Activated T-helper 2 cell treated with anti-CD3 and anti-CD28 coated beads, Interferon-gamma antibody, Interleukin-2, Interleukin-4, amounts not matched to agents 10 μg/mL and 5 μg/mL and 100 μg/mL, durations not matched to agents 14 hours and 24 hours and 36 hours (primary cell): Measurements from ENCODE around the gene POU3F2. TPM values are rescaled to one million over a fixed set of nuclear protein-coding genes. Genes with fewer than 3 reads are reported as not detected.

Experiments used
- DNase-seq: peaks from one replicate; pipeline ENCODE4 v3.0.0; 2021; ENCODE audit warnings: low spot score
- H3K27ac Mint-ChIP-seq: one replicate; pipeline ENCODE4 v1.8.0; 2021; ENCODE audit warnings: mixed read lengths
- H3K27me3 Mint-ChIP-seq: one replicate; pipeline ENCODE4 v1.8.0; 2021; ENCODE audit warnings: low read depth, mixed read lengths
- H3K36me3 Mint-ChIP-seq: one replicate; pipeline ENCODE4 v1.8.0; 2021; ENCODE audit warnings: low read depth, mixed read lengths
- H3K4me1 Mint-ChIP-seq: one replicate; pipeline ENCODE4 v1.8.0; 2021; ENCODE audit warnings: low read depth, mixed read lengths
- H3K4me3 Mint-ChIP-seq: one replicate; pipeline ENCODE4 v1.8.0; 2021; ENCODE audit warnings: low read depth, mild to moderate bottlenecking, moderate library complexity, mixed read lengths
- H3K9me3 Mint-ChIP-seq: one replicate; pipeline ENCODE4 v1.8.0; 2021; ENCODE audit warnings: mixed read lengths
- intact Hi-C: fragments of 100-400 bp; cut with micrococcal nuclease; formaldehyde crosslinking; loops from one replicate; pipeline ENCODE4 v1.15.1; 2023
- total RNA-seq: library from RNA; stranded (reverse); gene quantifications from 2 replicates; pipeline ENCODE4 v1.2.3, GENCODE V29; 2022

POU3F2 gene
- not detected in 2 replicates for total RNA-seq

DNA sequence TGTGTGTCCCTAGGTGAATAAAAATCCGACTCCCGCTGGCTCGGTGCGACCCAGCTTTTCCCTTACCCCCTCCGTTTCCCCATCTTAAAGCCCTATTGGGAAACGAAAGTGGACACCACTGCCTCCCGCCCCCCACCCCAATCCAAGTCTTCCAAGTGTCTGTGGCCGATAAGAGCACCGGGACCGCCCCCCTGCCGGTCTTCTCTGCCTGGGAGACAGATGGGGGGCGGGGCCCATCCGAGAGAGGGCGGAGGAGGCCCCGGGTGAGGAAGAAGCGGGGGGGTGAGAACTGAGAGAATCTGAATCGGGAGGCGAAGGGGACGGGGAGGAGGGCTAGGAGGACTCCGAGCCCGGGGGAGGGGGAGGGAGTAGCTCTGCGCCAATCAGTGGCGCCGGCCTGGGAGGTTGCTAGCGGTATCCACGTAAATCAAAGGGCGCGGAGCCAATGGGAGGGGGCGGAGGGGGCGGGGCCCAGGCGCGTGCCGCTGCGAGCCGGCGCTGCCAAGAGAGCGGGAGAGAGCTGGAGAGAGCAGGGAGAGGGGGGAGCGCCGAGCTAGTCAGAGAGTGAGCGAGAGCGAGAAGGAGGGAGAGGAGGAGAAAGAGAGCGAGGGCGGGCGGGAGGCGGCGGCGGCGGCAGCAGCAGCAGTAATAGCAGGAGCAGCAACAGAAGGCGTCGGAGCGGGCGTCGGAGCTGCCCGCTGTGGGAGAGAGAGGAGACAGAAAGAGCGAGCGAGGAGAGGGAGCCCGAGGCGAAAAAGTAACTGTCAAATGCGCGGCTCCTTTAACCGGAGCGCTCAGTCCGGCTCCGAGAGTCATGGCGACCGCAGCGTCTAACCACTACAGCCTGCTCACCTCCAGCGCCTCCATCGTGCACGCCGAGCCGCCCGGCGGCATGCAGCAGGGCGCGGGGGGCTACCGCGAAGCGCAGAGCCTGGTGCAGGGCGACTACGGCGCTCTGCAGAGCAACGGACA, at the start of gene POU3F2:
Gene POU3F2 (plus strand): TSS at position 515 of the 972 bp plus-strand sequence. CDS start 300 bp downstream, at position 815.
- intact Hi-C loops, result loop anchor here (1.0 to 5.0 kb wide), 3 partner anchors 11 to 1628 kb away; no protein-coding TSS in a partner anchor
- peak; percentile 38 for DNase-seq
- Mint-ChIP-seq H3K36me3 (no peaks in the 10 kb centered on the region), H3K4me3 (peak within 1 kb of the TSS; percentile 77), H3K4me1 (peaks cover 30% of the 10 kb centered on the region), H3K27ac (no peak within 1 kb of the TSS), H3K27me3 (peaks cover 76% of the 10 kb centered on the region), H3K9me3 (no peaks in the 10 kb centered on the region)

GRCh38 chr6:98787435-98787834, 46.9 kb upstream of the POU3F2 start:
- DNase-seq, result no peak
- no peak overlapping the region for H3K4me3 Mint-ChIP-seq
- H3K4me1 Mint-ChIP-seq, result peaks cover 6% of the 10 kb centered on the region
- H3K36me3 Mint-ChIP-seq, result no peaks in the 10 kb centered on the region
- H3K9me3 Mint-ChIP-seq, result no peaks in the 10 kb centered on the region
- peaks cover 9% of the 10 kb centered on the region for H3K27me3 Mint-ChIP-seq
- intact Hi-C loops, result no loop called here
- H3K27ac Mint-ChIP-seq, result no peak overlapping the region

DNA sequence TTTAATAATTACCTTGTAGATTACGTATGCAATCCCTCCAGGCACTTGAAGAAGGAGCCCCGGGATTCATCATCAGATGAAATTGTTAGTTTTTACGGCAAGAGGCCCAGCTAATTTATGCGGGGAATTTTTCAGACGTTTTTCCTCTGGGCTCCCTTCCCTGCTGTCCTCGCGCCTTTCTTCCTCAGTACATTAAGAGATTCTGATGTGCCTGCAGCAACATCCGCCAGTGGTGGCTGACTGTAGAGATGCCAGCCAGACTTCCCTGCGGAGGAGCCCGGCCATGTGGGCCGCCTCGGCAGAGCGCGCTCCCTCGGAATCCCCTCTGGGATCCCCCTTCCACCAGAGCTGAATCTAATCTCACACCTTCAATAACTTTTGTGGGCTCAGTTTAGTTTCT, 46.4 kb upstream of the POU3F2 start:
- DNase-seq, result no peak
- Mint-ChIP-seq H3K4me3 (no peak overlapping the region), H3K27ac (no peak overlapping the region), H3K4me1 (peaks cover under 1% of the 10 kb centered on the region), H3K27me3 (peaks cover 10% of the 10 kb centered on the region), H3K36me3 (no peaks in the 10 kb centered on the region), H3K9me3 (no peaks in the 10 kb centered on the region)
- intact Hi-C loops, result no loop called here

DNA sequence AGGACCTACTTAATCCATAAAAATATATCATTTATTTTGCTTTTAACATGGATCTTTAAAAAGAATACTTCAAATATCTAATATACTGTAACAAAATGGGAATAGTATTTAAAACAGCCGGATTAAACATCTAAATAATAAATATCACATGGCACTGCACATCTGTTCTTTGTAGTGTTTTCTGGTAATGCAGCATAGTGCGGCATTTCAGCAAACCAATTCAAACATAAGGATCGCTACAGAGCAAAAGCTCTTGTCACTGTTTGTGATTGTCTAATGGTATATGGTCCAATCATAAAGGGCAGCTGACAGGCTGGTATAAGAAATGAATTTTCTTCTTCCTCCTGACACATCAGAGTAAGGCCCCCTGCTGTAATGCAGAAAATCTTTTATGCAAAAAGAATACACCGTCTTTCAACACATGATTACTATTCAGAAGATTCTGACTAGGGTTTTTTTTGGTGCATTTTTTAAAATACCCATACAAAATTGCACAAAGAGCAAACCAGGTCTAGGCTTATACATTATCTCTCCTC, 40.0 kb upstream of the POU3F2 start:
- intact Hi-C loops, result no loop called here
- no peaks in the 10 kb centered on the region for H3K4me1 Mint-ChIP-seq
- DNase-seq, result no peak
- no peaks in the 10 kb centered on the region for H3K36me3 Mint-ChIP-seq
- peaks cover 10% of the 10 kb centered on the region for H3K27me3 Mint-ChIP-seq
- no peak overlapping the region for H3K27ac Mint-ChIP-seq
- H3K4me3 Mint-ChIP-seq, result no peak overlapping the region
- no peaks in the 10 kb centered on the region for H3K9me3 Mint-ChIP-seq

DNA sequence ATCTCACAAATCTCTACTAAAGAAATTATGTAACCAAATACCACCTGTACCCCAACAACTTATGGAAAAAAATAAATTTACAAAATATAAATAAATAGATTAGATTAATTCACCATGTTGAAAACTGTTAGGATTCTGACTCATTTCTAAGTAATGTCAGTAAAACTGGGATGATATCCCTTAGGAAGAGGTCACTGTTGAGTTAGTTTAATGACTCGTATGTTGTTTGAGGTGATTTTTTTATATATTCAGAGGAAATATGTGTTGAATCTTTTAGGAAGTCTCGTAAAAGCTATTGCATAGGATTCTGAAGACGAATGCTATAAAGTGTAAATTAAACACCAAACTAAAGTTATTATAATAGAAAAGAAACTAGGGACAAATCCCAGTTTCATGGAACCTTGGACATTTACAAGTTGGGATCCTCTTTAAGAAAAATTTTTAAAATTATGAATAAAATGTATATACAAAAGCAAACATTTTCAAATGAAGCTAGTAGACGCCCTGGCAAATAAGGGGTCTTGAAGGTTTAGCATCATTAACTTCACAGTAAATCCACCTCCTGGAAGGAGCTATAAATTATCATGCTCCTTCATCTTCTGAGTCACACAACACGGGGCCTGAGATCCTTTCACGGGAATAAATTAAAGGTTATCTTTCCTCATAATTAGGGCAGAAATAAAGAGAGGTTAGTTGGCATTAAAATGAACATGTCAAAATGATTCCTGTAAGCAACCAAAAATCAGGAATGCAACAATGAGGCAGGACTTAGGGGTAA, 37.0 kb upstream of the POU3F2 start:
- H3K4me1 Mint-ChIP-seq, result no peaks in the 10 kb centered on the region
- no peak overlapping the region for H3K4me3 Mint-ChIP-seq
- no peak for DNase-seq
- intact Hi-C loops, result no loop called here
- H3K27ac Mint-ChIP-seq, result no peak overlapping the region
- no peaks in the 10 kb centered on the region for H3K36me3 Mint-ChIP-seq
- H3K27me3 Mint-ChIP-seq, result peaks cover 8% of the 10 kb centered on the region
- no peaks in the 10 kb centered on the region for H3K9me3 Mint-ChIP-seq

DNA sequence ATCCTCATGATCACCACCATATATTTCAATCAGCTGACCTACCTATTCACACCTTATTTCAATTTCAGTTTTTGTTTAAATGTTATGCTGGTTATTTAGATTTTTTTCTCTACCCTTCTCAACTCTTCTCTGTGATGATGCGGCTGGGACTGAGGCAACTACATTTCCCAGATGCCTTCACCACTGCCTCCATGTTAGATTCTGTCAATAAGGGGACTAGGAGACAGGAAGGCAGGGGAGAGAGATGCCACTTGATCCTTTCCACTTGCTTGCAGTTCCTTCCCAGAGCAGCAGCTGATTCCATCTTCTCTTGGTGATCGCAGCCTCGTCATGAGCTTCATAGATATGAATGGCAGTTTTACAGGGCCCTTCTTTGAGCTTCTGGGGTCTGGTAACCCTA, 33.5 kb upstream of the POU3F2 start:
- no peak overlapping the region for H3K4me3 Mint-ChIP-seq
- H3K36me3 Mint-ChIP-seq, result no peaks in the 10 kb centered on the region
- no peak overlapping the region for H3K27ac Mint-ChIP-seq
- H3K9me3 Mint-ChIP-seq, result no peaks in the 10 kb centered on the region
- intact Hi-C loops, result no loop called here
- no peaks in the 10 kb centered on the region for H3K4me1 Mint-ChIP-seq
- DNase-seq, result no peak
- peaks cover 4% of the 10 kb centered on the region for H3K27me3 Mint-ChIP-seq

DNA sequence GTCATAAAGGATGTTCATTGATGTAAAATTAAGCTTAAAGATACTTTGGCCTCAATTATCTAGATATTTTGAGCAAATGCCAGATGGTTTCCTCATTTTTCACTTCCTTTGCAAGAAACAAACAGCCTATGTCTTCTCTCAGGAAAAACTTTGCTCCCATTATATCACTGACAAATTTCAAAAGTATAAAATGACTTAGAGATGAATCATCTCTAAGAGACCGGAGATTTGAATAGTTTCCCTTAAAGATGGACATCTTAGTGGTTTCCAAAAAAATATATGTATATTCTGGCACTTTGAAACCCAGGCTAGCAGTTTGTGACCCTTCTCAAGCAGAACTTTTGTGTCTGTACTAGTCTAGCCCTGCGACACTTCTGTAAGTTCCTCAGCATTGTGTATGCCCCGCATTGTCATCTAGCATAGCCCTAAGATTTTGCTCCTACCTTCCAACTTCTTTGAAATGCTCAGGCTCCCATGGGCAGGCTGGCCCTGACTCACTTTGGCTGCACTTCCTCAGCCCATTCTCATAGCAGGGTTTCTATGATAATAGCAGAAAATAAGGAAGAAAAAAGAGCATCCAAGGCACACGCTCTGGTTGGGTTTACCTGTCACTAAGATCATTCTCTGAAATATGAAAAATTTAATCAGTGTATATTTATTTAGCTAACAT, 25.7 kb upstream of the POU3F2 start:
- no peaks in the 10 kb centered on the region for H3K4me1 Mint-ChIP-seq
- intact Hi-C loops, result no loop called here
- H3K9me3 Mint-ChIP-seq, result no peaks in the 10 kb centered on the region
- H3K4me3 Mint-ChIP-seq, result no peak overlapping the region
- peaks cover 2% of the 10 kb centered on the region for H3K27me3 Mint-ChIP-seq
- H3K27ac Mint-ChIP-seq, result no peak overlapping the region
- DNase-seq, result no peak
- H3K36me3 Mint-ChIP-seq, result no peaks in the 10 kb centered on the region

- no peaks in the 10 kb centered on the region for H3K4me1 Mint-ChIP-seq
- intact Hi-C loops, result no loop called here
- H3K9me3 Mint-ChIP-seq, result no peaks in the 10 kb centered on the region
Observed at GRCh38 chr6:98812220-98812619, 22.2 kb upstream of the POU3F2 start.

GRCh38 chr6:98816799-98817198, 17.6 kb upstream of the POU3F2 start:
- no peaks in the 10 kb centered on the region for H3K4me1 Mint-ChIP-seq
- H3K9me3 Mint-ChIP-seq, result no peaks in the 10 kb centered on the region
- H3K27me3 Mint-ChIP-seq, result peaks cover 17% of the 10 kb centered on the region
- H3K27ac Mint-ChIP-seq, result no peak overlapping the region
- no peak for DNase-seq
- intact Hi-C loops, result no loop called here
- no peaks in the 10 kb centered on the region for H3K36me3 Mint-ChIP-seq
- no peak overlapping the region for H3K4me3 Mint-ChIP-seq

More at GRCh38 chr6:98812220-98812619, 22.2 kb upstream of the POU3F2 start:
- H3K27me3 Mint-ChIP-seq, result peaks cover 3% of the 10 kb centered on the region
- no peak overlapping the region for H3K4me3 Mint-ChIP-seq
- no peak for DNase-seq
- H3K36me3 Mint-ChIP-seq, result no peaks in the 10 kb centered on the region
- no peak overlapping the region for H3K27ac Mint-ChIP-seq

DNA sequence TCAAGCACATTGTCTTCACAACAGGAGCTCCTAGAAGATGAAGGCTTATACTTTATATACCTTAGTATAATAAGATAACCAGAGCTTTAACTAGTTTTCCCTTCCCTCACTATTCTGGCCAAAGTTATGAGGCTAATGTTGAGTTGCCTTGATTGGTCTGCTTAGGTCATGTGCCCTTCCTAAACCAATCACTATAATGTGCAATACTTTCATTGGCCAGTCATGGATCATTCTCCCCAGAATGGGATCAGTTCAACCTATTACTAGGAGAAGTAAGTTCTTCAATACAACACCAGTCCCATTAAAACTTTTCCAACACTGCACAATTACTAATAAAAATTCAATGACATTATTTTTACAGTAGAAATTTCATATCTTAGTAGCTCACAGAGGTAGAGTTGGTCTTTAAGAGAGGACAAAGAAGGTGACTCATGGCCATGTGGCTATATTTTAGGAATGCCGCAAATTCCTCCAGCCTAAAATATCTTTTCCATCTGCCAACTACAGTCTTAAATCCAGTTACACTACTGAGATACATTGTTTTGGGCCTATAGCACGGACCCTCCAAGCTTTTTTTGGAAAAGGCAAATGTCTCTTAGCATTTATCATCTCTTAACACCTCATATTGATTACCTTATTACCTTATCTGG, 12.5 kb upstream of the POU3F2 start:
- no peak overlapping the region for H3K27ac Mint-ChIP-seq
- no peaks in the 10 kb centered on the region for H3K36me3 Mint-ChIP-seq
- peaks cover 61% of the 10 kb centered on the region for H3K27me3 Mint-ChIP-seq

GRCh38 chr6:98823428-98824161, 10.8 kb upstream of the POU3F2 start:
- Mint-ChIP-seq H3K9me3 (no peaks in the 10 kb centered on the region), H3K4me3 (peak overlapping the region; percentile 38), H3K4me1 (peaks cover 9% of the 10 kb centered on the region), H3K36me3 (no peaks in the 10 kb centered on the region), H3K27ac (peak overlapping the region; percentile 28), H3K27me3 (peaks cover 72% of the 10 kb centered on the region)
- intact Hi-C loops, result no loop called here
- no peak for DNase-seq

More for the DNA sequence above, 12.5 kb upstream of the POU3F2 start:
- H3K4me3 Mint-ChIP-seq, result no peak overlapping the region
- H3K9me3 Mint-ChIP-seq, result no peaks in the 10 kb centered on the region
- H3K4me1 Mint-ChIP-seq, result peaks cover 9% of the 10 kb centered on the region
- intact Hi-C loops, result no loop called here
- DNase-seq, result no peak
